GM21390 (cell line): Measurements from ENCODE around the gene TAS1R1.
A peak's percentile ranks its signal among the peaks of the same experiment; 100 is the strongest.

Experiments used
- ATAC-seq: cut with Tn5 transposase; IDR thresholded peaks from one replicate; pipeline ENCODE4 v1.9.1; 2021; ENCODE audit not compliant: unreplicated experiment

The TAS1R1 gene

GRCh38 chr1:6570100-6570499 lies 15.0 kb downstream of the TAS1R1 start:
- no peak for ATAC-seq

- ATAC-seq, result no peak
Measured at GRCh38 chr1:6570987-6571386, 15.9 kb downstream of the TAS1R1 start.

GRCh38 chr1:6572653-6573383 lies 17.7 kb downstream of the TAS1R1 start:
- no peak for ATAC-seq

GRCh38 chr1:6574025-6574620 lies 19.0 kb downstream of the TAS1R1 start:
- no peak for ATAC-seq

- no peak for ATAC-seq
Measured at GRCh38 chr1:6574818-6575217, 19.7 kb downstream of the TAS1R1 start.

- ATAC-seq, result no peak
Measured at GRCh38 chr1:6577831-6578525, 22.9 kb downstream of the TAS1R1 start.

- no peak for ATAC-seq
Measured at GRCh38 chr1:6578624-6579373, 23.7 kb downstream of the TAS1R1 start.

- ATAC-seq, result peak; percentile 96
Measured at GRCh38 chr1:6579374-6580118, 24.4 kb downstream of the TAS1R1 start, which contains the start of gene ZBTB48. ZBTB48 (plus strand) TSS chr1:6579994; CDS start chr1:6580610, 616 bp downstream.

- ATAC-seq, result no peak
Measured at GRCh38 chr1:6580119-6580592, 25.0 kb downstream of the TAS1R1 start.

- ATAC-seq, result no peak
Measured at GRCh38 chr1:6580593-6581409, 25.7 kb downstream of the TAS1R1 start.

- no peak for ATAC-seq
Measured at GRCh38 chr1:6581561-6582305, 26.6 kb downstream of the TAS1R1 start.

GRCh38 chr1:6582370-6582769 lies 27.3 kb downstream of the TAS1R1 start:
- no peak for ATAC-seq

- no peak for ATAC-seq
Measured at GRCh38 chr1:6584126-6585080, 29.3 kb downstream of the TAS1R1 start.

- no peak for ATAC-seq
Measured at GRCh38 chr1:6585081-6585722, 30.1 kb downstream of the TAS1R1 start.

GRCh38 chr1:6585841-6586240 lies 30.7 kb downstream of the TAS1R1 start:
- ATAC-seq, result no peak

- no peak for ATAC-seq
Measured at GRCh38 chr1:6586404-6586816, 31.3 kb downstream of the TAS1R1 start.

- no peak for ATAC-seq
Measured at GRCh38 chr1:6587261-6588005, 32.3 kb downstream of the TAS1R1 start.
